OCI-LY1 (cell line): Measurements from ENCODE around the gene DCTN2.
"Not testable (repeated sequence)": the region's sequence is repeated elsewhere in the genome, so short reads cannot be mapped to it uniquely, and the experiment has no call there.

Experiments
- H2AFZ ChIP-seq: fragments of 200-600 bp; sonication (generic), shearing (Covaris generic); 2 replicates; pipeline ENCODE4 v1.6.0; 2014; ENCODE audit warnings: antibody characterized with exemption, mild to moderate bottlenecking, low read length
- H3F3A ChIP-seq: fragments of 200-600 bp; sonication (generic), shearing (Covaris generic); 2 replicates; pipeline ENCODE4 v1.6.0; 2014; ENCODE audit warnings: mild to moderate bottlenecking, antibody characterized with exemption, low read length, moderate library complexity; ENCODE audit not compliant: insufficient read depth
- H3K27ac ChIP-seq: fragments of 200-600 bp; sonication (generic); 2 replicates; pipeline ENCODE4 v1.5.1; 2014; ENCODE audit warnings: low read length, mixed run types, mild to moderate bottlenecking, low read depth; ENCODE audit not compliant: poor library complexity, severe bottlenecking
- H3K27me3 ChIP-seq: fragments of 200-600 bp; sonication (generic); 2 replicates; pipeline ENCODE4 v1.6.0; 2014; ENCODE audit warnings: antibody characterized with exemption, mild to moderate bottlenecking, low read length, moderate library complexity; ENCODE audit not compliant: insufficient read depth
- H3K36me3 ChIP-seq: fragments of 200-600 bp; sonication (generic); 2 replicates; pipeline ENCODE4 v1.6.1; 2014; ENCODE audit warnings: mild to moderate bottlenecking, antibody characterized with exemption, low read length, moderate library complexity, mixed read lengths; ENCODE audit not compliant: insufficient read depth
- H3K4me1 ChIP-seq: fragments of 200-600 bp; sonication (generic); 2 replicates; pipeline ENCODE4 v1.5.1; 2014; ENCODE audit warnings: mild to moderate bottlenecking, low read length, moderate library complexity; ENCODE audit not compliant: insufficient read depth, severe bottlenecking
- H3K4me2 ChIP-seq: fragments of 200-600 bp; sonication (generic), shearing (Covaris generic); 2 replicates; pipeline ENCODE4 v1.6.1; 2014; ENCODE audit warnings: low read length
- H3K4me3 ChIP-seq: fragments of 200-600 bp; sonication (generic); 2 replicates; pipeline ENCODE4 v1.5.1; 2014; ENCODE audit warnings: low read length, low read depth, mild to moderate bottlenecking, mixed read lengths; ENCODE audit not compliant: poor library complexity, severe bottlenecking
- H3K79me2 ChIP-seq: fragments of 200-600 bp; shearing (Covaris generic); 2 replicates; pipeline ENCODE4 v1.6.1; 2016; ENCODE audit warnings: mixed run types, low read length, mixed read lengths; ENCODE audit not compliant: insufficient read depth
- H3K9ac ChIP-seq: fragments of 200-600 bp; sonication (generic), shearing (Covaris generic); 2 replicates; pipeline ENCODE4 v1.6.1; 2014; ENCODE audit warnings: mild to moderate bottlenecking, low read length, mixed read lengths
- H3K9me2 ChIP-seq: fragments of 200-600 bp; sonication (generic), shearing (Covaris generic); 2 replicates; pipeline ENCODE4 v1.6.1; 2014; ENCODE audit warnings: low read depth, mild to moderate bottlenecking, low read length, mixed read lengths
- H3K9me3 ChIP-seq: fragments of 200-600 bp; shearing (Covaris generic); 2 replicates; pipeline ENCODE4 v1.6.1; 2014; ENCODE audit warnings: low read length, mixed read lengths
- H4K20me1 ChIP-seq: fragments of 200-600 bp; sonication (generic), shearing (Covaris generic); 2 replicates; pipeline ENCODE4 v1.6.0; 2016; ENCODE audit warnings: mild to moderate bottlenecking, low read length; ENCODE audit not compliant: insufficient read depth
- EZH2 ChIP-seq: fragments of 200-600 bp; sonication (generic), shearing (Covaris generic); IDR thresholded peaks from 2 replicates; pipeline ENCODE4 v1.8.0; 2017; ENCODE audit warnings: borderline replicate concordance, mixed run types, mild to moderate bottlenecking, antibody characterized with exemption, low read length, moderate library complexity, mixed read lengths
- TF ChIP-seq, protein P1 (sequence below): fragments of 200-600 bp; sonication (generic), shearing (Covaris generic); IDR thresholded peaks from 2 replicates; pipeline ENCODE4 v1.5.1; 2017; ENCODE audit warnings: mild to moderate bottlenecking, antibody characterized with exemption, low read length, moderate library complexity, mixed read lengths

DCTN2 gene

DNA sequence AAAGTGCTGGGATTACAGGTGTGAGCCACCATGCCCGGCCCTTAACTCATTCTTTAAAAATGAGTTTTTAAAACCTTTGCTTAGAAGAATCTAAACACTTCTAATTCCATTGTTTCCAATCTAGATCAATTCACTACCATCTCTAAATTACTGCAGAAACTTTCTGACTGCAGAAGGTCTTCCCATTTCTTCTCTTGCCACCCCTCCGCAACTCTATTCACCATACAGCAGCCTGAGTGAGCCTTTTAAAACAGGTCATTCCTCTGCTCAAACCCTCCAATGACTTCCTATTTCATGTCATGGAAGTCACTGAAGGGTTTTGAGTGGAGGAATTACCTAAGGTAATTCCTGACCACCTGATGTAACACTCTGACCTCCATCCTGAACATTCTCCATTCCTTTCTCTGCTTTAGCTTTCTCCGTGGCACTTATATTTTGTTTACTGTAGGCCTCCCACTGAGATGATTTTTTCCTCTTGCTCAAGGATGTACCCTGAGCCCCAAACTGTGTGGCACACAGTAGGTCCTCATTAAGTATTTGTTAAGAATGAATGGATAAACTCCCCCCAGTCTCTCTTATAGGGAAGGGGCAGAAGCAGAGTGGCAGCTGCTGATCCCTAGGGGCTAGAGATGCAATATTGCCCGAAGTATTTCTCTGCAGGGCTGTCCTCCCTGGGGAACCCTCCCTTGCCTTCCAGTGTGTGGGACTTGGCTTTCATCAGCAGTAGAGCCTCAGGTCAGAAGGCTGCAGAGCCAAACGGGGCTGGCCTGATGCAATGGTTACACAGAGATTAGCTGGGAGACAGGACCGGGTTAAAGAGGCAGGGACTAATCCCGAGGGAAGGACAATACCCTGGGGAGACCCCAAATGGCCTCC is 27.8 kb downstream of the DCTN2 start:
- Histone ChIP-seq H2AFZ (no peak overlapping the region), H4K20me1 (no peaks in the 10 kb centered on the region), H3K9ac (peak overlapping the region; percentile 90), H3K4me2 (peak overlapping the region; percentile 87), H3K9me3 (no peaks in the 10 kb centered on the region), H3K79me2 (peaks cover 11% of the 10 kb centered on the region), H3K36me3 (peaks cover 53% of the 10 kb centered on the region), H3F3A (0 out of 2 replicates have a peak, but pooled peaks cover 10% of the 10 kb centered on the region), H3K4me3 (peak overlapping the region; percentile 87), H3K27me3 (no peaks in the 10 kb centered on the region), H3K4me1 (peaks cover 43% of the 10 kb centered on the region), H3K27ac (peak overlapping the region; percentile 76), H3K9me2 (no peaks in the 10 kb centered on the region)
- TF ChIP-seq EZH2 = no peak
- TF ChIP-seq, protein P1, sequence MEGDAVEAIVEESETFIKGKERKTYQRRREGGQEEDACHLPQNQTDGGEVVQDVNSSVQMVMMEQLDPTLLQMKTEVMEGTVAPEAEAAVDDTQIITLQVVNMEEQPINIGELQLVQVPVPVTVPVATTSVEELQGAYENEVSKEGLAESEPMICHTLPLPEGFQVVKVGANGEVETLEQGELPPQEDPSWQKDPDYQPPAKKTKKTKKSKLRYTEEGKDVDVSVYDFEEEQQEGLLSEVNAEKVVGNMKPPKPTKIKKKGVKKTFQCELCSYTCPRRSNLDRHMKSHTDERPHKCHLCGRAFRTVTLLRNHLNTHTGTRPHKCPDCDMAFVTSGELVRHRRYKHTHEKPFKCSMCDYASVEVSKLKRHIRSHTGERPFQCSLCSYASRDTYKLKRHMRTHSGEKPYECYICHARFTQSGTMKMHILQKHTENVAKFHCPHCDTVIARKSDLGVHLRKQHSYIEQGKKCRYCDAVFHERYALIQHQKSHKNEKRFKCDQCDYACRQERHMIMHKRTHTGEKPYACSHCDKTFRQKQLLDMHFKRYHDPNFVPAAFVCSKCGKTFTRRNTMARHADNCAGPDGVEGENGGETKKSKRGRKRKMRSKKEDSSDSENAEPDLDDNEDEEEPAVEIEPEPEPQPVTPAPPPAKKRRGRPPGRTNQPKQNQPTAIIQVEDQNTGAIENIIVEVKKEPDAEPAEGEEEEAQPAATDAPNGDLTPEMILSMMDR = no peak

DNA sequence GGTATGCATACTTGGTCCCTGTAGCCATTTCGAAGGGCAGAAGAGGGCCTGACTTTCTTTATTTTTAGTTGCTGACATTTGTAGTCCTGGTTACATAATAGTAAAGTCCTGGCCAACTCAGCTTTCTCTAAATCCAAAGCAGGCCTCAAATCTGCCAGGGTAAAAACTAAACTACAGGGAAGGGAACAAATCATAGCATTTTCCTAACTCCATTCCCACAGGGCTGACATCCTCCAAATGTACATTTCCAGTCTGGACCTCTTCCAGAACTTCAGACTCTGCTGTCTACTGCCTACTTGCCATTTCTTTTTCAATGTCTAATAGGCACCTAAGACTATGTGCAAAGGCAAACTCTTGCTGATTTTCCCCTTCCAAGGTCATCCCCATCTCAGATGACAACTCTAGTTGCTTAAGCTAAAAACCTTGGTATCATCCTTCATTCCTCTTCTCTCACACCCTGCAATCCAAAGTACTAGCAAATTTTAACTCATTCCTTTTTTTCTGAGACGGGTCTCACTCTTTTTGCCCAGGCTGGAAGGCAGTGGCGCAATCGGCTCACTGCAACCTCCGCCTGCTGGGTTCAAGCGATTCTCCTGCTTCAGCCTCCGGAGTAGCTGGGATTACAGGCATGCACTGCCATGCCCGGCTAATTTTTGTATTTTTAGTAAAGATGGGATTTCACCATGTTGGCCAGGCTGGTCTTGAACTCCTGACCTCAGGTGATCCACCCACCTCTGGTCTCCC is 28.6 kb downstream of the DCTN2 start:
- Histone ChIP-seq H3K27ac (peak overlapping the region; percentile 9), H2AFZ (no peak overlapping the region), H3K79me2 (peaks cover 11% of the 10 kb centered on the region), H3K4me3 (peak overlapping the region; percentile 87), H3K36me3 (peaks cover 59% of the 10 kb centered on the region), H3F3A (0 out of 2 replicates have a peak, but pooled peaks cover 10% of the 10 kb centered on the region), H3K9ac (no peak overlapping the region), H3K4me2 (peak overlapping the region; percentile 87; the same call in 1 of the 2 replicates), H4K20me1 (no peaks in the 10 kb centered on the region), H3K27me3 (no peaks in the 10 kb centered on the region), H3K9me3 (no peaks in the 10 kb centered on the region), H3K9me2 (no peaks in the 10 kb centered on the region), H3K4me1 (peaks cover 35% of the 10 kb centered on the region)
- TF ChIP-seq EZH2 = no peak
- TF ChIP-seq, protein P1 = no peak

DNA sequence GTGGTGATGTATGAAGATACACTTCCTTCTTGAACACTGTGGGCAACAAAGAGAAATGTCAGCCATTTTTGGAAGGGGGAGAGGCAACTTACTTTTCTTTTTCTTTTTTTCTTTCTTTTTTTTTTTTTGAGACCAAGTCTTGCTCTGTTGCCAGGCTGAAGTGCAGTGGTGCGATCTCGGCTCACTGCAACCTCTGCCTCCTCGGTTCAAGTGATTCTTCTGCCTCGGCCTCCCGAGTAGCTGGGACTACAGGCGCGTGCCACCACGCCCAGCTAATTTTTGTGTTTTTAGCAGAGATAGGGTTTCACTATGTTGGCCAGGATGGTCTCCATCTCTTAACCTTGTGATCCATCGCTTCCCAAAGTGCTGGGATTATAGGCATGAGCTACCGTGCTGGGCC is 29.3 kb downstream of the DCTN2 start:
- not testable (repeated sequence) for H3K4me3 ChIP-seq, H3K9ac ChIP-seq, H3K9me3 ChIP-seq, H3K4me2 ChIP-seq, H3K27me3 ChIP-seq, H4K20me1 ChIP-seq, H3K9me2 ChIP-seq, H2AFZ ChIP-seq
- peak overlapping the region; percentile 9 for H3K27ac ChIP-seq
- peaks cover 11% of the 10 kb centered on the region for H3K79me2 ChIP-seq
- peaks cover 34% of the 10 kb centered on the region for H3K4me1 ChIP-seq
- H3K36me3 ChIP-seq = peaks cover 66% of the 10 kb centered on the region
- 0 out of 2 replicates have a peak, but pooled peaks cover 10% of the 10 kb centered on the region for H3F3A ChIP-seq
